A549 (cell line): ENCODE results near the gene PLIN5.
A peak's percentile ranks its signal among the peaks of the same experiment; 100 is the strongest.

ENCODE experiments used
- CTCF ChIP-seq: fragments of >200 bp; sonication (Bioruptor Twin); formaldehyde crosslinking; IDR thresholded peaks from 3 replicates; pipeline ENCODE4 v1.5.1; 2016
- ESRRA ChIP-seq: fragments of 150-350 bp; IDR thresholded peaks from 2 replicates; pipeline ENCODE4 v1.6.1; 2014; ENCODE audit warnings: mild to moderate bottlenecking, low read length, borderline replicate concordance
- HDAC2 ChIP-seq: fragments of 200-600 bp; sonication (generic); IDR thresholded peaks from 2 replicates; pipeline ENCODE4 v1.6.1; 2016
- KDM5A ChIP-seq: fragments of 200-600 bp; sonication (generic); IDR thresholded peaks from 2 replicates; pipeline ENCODE4 v1.6.1; 2016; ENCODE audit warnings: antibody characterized with exemption, mild to moderate bottlenecking
- MAZ ChIP-seq: fragments of 150-350 bp; IDR thresholded peaks from 2 replicates; pipeline ENCODE4 v1.6.1; 2014; ENCODE audit warnings: antibody characterized with exemption, low read depth, low read length, borderline replicate concordance
- POLR2A ChIP-seq: IDR thresholded peaks from 2 replicates; pipeline ENCODE4 v1.6.1; 2012; ENCODE audit warnings: mild to moderate bottlenecking, low read length
- RCOR1 ChIP-seq: fragments of 150-350 bp; IDR thresholded peaks from 2 replicates; pipeline ENCODE4 v1.6.1; 2014; ENCODE audit warnings: antibody characterized with exemption, low read length, low read depth
- RFX5 ChIP-seq: fragments of 450-650 bp; IDR thresholded peaks from 2 replicates; pipeline ENCODE4 v1.7.1; 2014; ENCODE audit warnings: antibody characterized with exemption, mild to moderate bottlenecking, moderate library complexity
- RNF2 ChIP-seq: fragments of 200-600 bp; sonication (generic); IDR thresholded peaks from 2 replicates; pipeline ENCODE4 v1.6.1; 2016; ENCODE audit warnings: low read depth, mild to moderate bottlenecking, antibody characterized with exemption, moderate library complexity, borderline replicate concordance
- ZFP36 ChIP-seq: fragments of 450-650 bp; IDR thresholded peaks from 2 replicates; pipeline ENCODE4 v1.6.1; 2014; ENCODE audit warnings: borderline replicate concordance; ENCODE audit not compliant: partially characterized antibody
- TF ChIP-seq, protein P1 (sequence below): IDR thresholded peaks from 2 replicates; pipeline ENCODE4 v1.6.1; 2012; ENCODE audit warnings: low read depth, borderline replicate concordance
- TF ChIP-seq, protein P2 (sequence below): IDR thresholded peaks from 2 replicates; pipeline ENCODE4 v1.6.1; 2012

DNA sequence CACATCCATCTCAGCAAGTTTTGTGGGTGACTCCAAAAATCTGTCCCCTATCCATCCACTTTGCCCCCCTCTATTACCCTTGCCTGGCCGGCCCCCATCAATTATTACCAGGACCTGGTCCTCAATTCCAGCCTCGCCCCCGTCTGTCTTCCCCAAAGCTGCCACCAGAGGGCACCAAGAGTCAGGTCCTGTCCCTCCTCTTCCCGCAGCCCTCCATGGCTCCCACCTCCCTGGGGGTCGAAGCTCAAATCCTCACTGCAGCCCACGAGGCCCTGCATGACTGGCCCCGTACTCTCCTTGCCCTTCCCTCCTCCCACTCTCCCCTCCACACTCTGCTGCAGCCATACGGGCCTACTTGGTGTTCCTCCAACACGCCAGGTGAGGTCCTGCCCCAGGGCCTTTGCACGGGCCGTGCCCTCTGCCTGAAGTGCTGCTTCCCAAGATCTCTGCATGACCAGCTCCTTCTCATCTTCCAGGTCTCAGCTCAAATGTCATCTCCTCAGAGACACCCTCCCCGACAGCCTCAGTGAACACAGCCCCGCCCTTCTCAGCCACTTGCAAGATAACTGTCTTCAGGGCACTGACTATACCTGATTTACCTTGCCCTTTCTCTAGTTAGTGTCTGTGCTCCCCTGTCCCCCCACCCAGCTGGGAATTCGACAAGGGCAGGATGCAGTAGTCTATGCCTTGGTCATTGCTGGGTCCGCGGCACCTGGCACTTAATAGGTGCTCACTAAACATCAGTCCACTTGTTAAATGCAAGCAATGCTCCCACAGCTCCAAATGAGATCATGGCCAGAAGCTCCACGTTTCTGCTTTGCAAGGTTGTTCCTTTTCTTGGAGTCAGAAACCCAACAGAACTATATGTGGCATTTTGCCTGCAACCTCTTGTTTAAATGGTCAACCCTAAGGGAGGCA lies 41.3 kb upstream of the PLIN5 start:
- TF ChIP-seq, protein P1, sequence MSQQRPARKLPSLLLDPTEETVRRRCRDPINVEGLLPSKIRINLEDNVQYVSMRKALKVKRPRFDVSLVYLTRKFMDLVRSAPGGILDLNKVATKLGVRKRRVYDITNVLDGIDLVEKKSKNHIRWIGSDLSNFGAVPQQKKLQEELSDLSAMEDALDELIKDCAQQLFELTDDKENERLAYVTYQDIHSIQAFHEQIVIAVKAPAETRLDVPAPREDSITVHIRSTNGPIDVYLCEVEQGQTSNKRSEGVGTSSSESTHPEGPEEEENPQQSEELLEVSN: no peak
- TF ChIP-seq POLR2A: no peak
- peak; percentile 63 for TF ChIP-seq CTCF
- peak; percentile 91 for TF ChIP-seq ZFP36
- TF ChIP-seq ESRRA: no peak
- TF ChIP-seq RCOR1: no peak
- no peak for TF ChIP-seq RNF2
- TF ChIP-seq RFX5: no peak
- TF ChIP-seq MAZ: no peak
- peak; percentile 83; the same call in 1 of the 2 replicates for TF ChIP-seq HDAC2
- TF ChIP-seq, protein P2, sequence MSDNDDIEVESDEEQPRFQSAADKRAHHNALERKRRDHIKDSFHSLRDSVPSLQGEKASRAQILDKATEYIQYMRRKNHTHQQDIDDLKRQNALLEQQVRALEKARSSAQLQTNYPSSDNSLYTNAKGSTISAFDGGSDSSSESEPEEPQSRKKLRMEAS: no peak
- no peak for TF ChIP-seq KDM5A
